Measurements from ENCODE around the gene PPM1B. TPM values are rescaled to one million over a fixed set of nuclear protein-coding genes. Genes with fewer than 3 reads are reported as not detected.

The PPM1B gene
- total and polyA plus RNA-seq, 2 of the 8 experiments (the other 6 are each of a cell fraction or from before 2014, with no cell fraction given) = 43.6 to 126 TPM

- TF ChIP-seq YY1 (IDR thresholded peaks at IDR 0.05; ENCODE audit: low read depth, low read length) (0 out of 2 replicates have a peak, but pooled peaks have one; percentile 16), HDAC6 (IDR thresholded peaks at IDR 0.05; ENCODE audit: low read depth, low read length) (no peak)
These were observed 2.6 kb upstream of the PPM1B start (continued) for GRCh38 chr2:44166096-44166495.
